ENCODE results near the gene PCNX1. TPM values are rescaled to one million over a fixed set of nuclear protein-coding genes. Genes with fewer than 3 reads are reported as not detected.

PCNX1 gene
- total and polyA plus RNA-seq, 2 of the 4 experiments (the other 2 are of a cell fraction): 15.0 to 43.7 TPM

DNA sequence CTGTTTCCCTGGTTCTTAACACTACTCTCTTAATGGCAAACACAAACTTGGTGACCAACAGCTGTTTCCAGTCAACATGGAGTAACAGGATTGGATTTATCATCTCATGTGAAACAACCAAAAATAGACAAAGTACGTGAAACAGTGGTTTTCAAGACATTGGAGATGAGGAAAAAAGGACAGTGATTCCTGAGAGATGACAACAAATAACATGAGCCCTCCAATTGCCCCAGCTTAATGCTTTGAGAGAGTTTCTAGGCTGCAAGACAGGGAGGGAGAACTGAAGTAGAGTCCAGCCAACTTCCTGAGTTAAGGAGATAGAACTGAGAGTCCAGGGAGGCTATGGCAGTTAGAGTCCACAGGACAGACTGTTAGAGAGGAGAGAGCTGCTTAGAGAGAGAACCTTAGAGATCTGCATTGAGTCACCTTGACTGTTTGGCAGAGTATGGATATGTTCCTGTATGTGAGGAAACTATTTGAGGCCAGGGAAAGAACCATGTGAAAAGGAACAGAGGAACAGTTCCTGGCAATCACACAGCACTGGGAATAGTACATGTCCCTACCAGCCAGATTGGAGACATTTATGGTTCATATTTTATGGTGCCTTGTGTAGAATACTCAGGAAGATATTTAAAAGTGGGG lies 106.4 kb downstream of the PCNX1 start:
- dilution Hi-C loops (cut with HindIII; ENCODE audit: low sequenced_read_pairs, unreplicated experiment): no loop called here
- H2AK5ac ChIP-seq (ENCODE audit: low read depth, low read length): no peak overlapping the region
- H3K27me3 ChIP-seq (ENCODE audit: control insufficient read depth, insufficient read depth, low read length): no peaks in the 10 kb centered on the region
- H3K79me1 ChIP-seq (ENCODE audit: low read depth in 1 of 2, low read length in 2 of 2): peaks cover 0 to 11% of the 10 kb centered on the region in 2 experiments; a peak in 3 of 4 replicates
- no peaks in the 10 kb centered on the region for H3K4me1 ChIP-seq (ENCODE audit: control insufficient read depth, insufficient read depth, low read length)
- CTCF ChIA-PET: interaction anchor here (1.5 kb wide), 1 partner anchor 8 kb away, joined by 5 read pairs; no protein-coding TSS in a partner anchor
- peak overlapping the region; percentile 12; the same call in 1 of the 2 replicates for H4K5ac ChIP-seq (ENCODE audit: low read depth, low read length)
- H2AK9ac ChIP-seq (replicated peaks; ENCODE audit: low read depth, low read length, poor library complexity): no peak overlapping the region
- no peak overlapping the region for H2AFZ ChIP-seq (replicated peaks; ENCODE audit: low read length, poor library complexity)
- no peak overlapping the region for H2BK15ac ChIP-seq (ENCODE audit: low read depth, low read length)
- POLR2A ChIA-PET (ENCODE audit: unreplicated experiment): no interaction called here
- no peak overlapping the region for H3K4me3 ChIP-seq (ENCODE audit: insufficient read depth, low read depth, low read length)
- H3K9ac ChIP-seq (ENCODE audit: low read depth, low read length): no peak overlapping the region
- no peaks in the 10 kb centered on the region for H4K20me1 ChIP-seq (ENCODE audit: insufficient read depth, low read length)
- no peak overlapping the region for H3K4me2 ChIP-seq (ENCODE audit: low read depth, low read length)
- no peak overlapping the region for H4K91ac ChIP-seq (ENCODE audit: insufficient read depth, low read depth, low read length)
- H3K18ac ChIP-seq (ENCODE audit: low read depth, low read length): peak overlapping the region; percentile 13; the same call in 1 of the 2 replicates
- DNase-seq: peak; percentile 8
- BruUV-seq (replicated peaks): no TSS peak
- 0 out of 2 replicates have a peak overlapping the region, but pooled peaks have one; percentile 3 for H3K23ac ChIP-seq (ENCODE audit: low read depth, low read length)
- H3K4ac ChIP-seq (ENCODE audit: low read depth, low read length): no peak overlapping the region
- peak overlapping the region; percentile 13 for H2BK5ac ChIP-seq (ENCODE audit: low read depth, low read length, poor library complexity, severe bottlenecking)
- H3K9me1 ChIP-seq (ENCODE audit: insufficient read depth, low read length): no peaks in the 10 kb centered on the region
- WGBS, 2 experiments (ENCODE audit: extremely low coverage in 2 of 2, insufficient read length in 1 of 2): no CpG with 5 or more reads among the region's 1 CpG
- in situ Hi-C loops (cut with MboI; ENCODE audit: low sequenced_read_pairs): no loop called here
- no peaks in the 10 kb centered on the region for H3K9me3 ChIP-seq (ENCODE audit: control insufficient read depth, insufficient read depth, low read length)
- H2BK120ac ChIP-seq (ENCODE audit: low read depth, low read length): no peak overlapping the region
- intact Hi-C loops (cut with micrococcal nuclease): no loop called here
- H2BK20ac ChIP-seq (ENCODE audit: low read depth, low read length): no peak overlapping the region
- 0 out of 4 replicates have a peak overlapping the region, but pooled peaks of 1 of the 2 experiments have one; percentile 28 for H4K8ac ChIP-seq (ENCODE audit: low read depth in 2 of 2, low read length in 2 of 2)
- H3K56ac ChIP-seq (ENCODE audit: extremely low read depth, insufficient read depth, low read length): no peak overlapping the region
- no peak for ATAC-seq (ENCODE audit: low read depth)
- no peak overlapping the region for H3K27ac ChIP-seq (ENCODE audit: insufficient read depth, low read length)
- peaks cover 8% of the 10 kb centered on the region; the same call in 1 of the 2 replicates for H3K36me3 ChIP-seq (ENCODE audit: control insufficient read depth, insufficient read depth, low read length)
- H3K14ac ChIP-seq (replicated peaks; ENCODE audit: low read depth, low read length): no peak overlapping the region
- TF ChIP-seq BHLHE40 (IDR thresholded peaks at IDR 0.05; ENCODE audit: low read depth, low read length): no peak
- TF ChIP-seq RAD21 (IDR thresholded peaks at IDR 0.05; ENCODE audit: low read length): no peak
- TF ChIP-seq SMC3 (IDR thresholded peaks at IDR 0.05; ENCODE audit: low read depth, low read length): no peak
- no peak for TF ChIP-seq CHD1 (IDR thresholded peaks at IDR 0.05; ENCODE audit: low read depth, low read length)
- no peak for TF ChIP-seq FOS (IDR thresholded peaks at IDR 0.05; ENCODE audit: low read depth, low read length)
- TF ChIP-seq, protein P1, sequence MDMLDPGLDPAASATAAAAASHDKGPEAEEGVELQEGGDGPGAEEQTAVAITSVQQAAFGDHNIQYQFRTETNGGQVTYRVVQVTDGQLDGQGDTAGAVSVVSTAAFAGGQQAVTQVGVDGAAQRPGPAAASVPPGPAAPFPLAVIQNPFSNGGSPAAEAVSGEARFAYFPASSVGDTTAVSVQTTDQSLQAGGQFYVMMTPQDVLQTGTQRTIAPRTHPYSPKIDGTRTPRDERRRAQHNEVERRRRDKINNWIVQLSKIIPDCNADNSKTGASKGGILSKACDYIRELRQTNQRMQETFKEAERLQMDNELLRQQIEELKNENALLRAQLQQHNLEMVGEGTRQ (IDR thresholded peaks at IDR 0.05; ENCODE audit: low read depth, low read length): no peak
- no peak for TF ChIP-seq MAFK (IDR thresholded peaks at IDR 0.05; ENCODE audit: low read depth, low read length)
- no peak for TF ChIP-seq MXI1 (IDR thresholded peaks at IDR 0.05; ENCODE audit: borderline replicate concordance, low read depth, low read length)
- TF ChIP-seq, protein P2, sequence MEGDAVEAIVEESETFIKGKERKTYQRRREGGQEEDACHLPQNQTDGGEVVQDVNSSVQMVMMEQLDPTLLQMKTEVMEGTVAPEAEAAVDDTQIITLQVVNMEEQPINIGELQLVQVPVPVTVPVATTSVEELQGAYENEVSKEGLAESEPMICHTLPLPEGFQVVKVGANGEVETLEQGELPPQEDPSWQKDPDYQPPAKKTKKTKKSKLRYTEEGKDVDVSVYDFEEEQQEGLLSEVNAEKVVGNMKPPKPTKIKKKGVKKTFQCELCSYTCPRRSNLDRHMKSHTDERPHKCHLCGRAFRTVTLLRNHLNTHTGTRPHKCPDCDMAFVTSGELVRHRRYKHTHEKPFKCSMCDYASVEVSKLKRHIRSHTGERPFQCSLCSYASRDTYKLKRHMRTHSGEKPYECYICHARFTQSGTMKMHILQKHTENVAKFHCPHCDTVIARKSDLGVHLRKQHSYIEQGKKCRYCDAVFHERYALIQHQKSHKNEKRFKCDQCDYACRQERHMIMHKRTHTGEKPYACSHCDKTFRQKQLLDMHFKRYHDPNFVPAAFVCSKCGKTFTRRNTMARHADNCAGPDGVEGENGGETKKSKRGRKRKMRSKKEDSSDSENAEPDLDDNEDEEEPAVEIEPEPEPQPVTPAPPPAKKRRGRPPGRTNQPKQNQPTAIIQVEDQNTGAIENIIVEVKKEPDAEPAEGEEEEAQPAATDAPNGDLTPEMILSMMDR (conservative IDR thresholded peaks at IDR 0.05; ENCODE audit: low read depth, low read length): no peak
- TF ChIP-seq NFE2L2 (IDR thresholded peaks at IDR 0.05; ENCODE audit: low read depth, low read length): no peak
- TF ChIP-seq MAZ (IDR thresholded peaks at IDR 0.05; ENCODE audit: borderline replicate concordance, low read depth, low read length): no peak
- TF ChIP-seq RCOR1 (IDR thresholded peaks at IDR 0.05; ENCODE audit: insufficient replicate concordance, low read length): no peak
- TF ChIP-seq RFX5 (IDR thresholded peaks at IDR 0.05; ENCODE audit: low read depth, low read length): no peak
- no peak for TF ChIP-seq CEBPB (IDR thresholded peaks at IDR 0.05; ENCODE audit: low read depth, low read length)
- TF ChIP-seq, protein P3, sequence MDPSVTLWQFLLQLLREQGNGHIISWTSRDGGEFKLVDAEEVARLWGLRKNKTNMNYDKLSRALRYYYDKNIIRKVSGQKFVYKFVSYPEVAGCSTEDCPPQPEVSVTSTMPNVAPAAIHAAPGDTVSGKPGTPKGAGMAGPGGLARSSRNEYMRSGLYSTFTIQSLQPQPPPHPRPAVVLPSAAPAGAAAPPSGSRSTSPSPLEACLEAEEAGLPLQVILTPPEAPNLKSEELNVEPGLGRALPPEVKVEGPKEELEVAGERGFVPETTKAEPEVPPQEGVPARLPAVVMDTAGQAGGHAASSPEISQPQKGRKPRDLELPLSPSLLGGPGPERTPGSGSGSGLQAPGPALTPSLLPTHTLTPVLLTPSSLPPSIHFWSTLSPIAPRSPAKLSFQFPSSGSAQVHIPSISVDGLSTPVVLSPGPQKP (IDR thresholded peaks at IDR 0.05; ENCODE audit: borderline replicate concordance, low read depth, low read length): no peak
